Erythroblast (primary cell): Measurements from ENCODE around the gene PJA2.

Experiments used
- DNase-seq, 2 experiments: peaks; one replicate each; lab custom pipeline; 2025; lab: John Stamatoyannopoulos, UW
- GATA1 ChIP-seq: IDR thresholded peaks from 2 replicates; pipeline ENCODE4 v1.6.1; 2011; ENCODE audit warnings: low read depth, mild to moderate bottlenecking, control low read depth, low read length, moderate library complexity
- POLR2A ChIP-seq: IDR thresholded peaks from 2 replicates; pipeline ENCODE4 v1.6.1; 2011; ENCODE audit warnings: mild to moderate bottlenecking, low read length

The PJA2 gene

DNA sequence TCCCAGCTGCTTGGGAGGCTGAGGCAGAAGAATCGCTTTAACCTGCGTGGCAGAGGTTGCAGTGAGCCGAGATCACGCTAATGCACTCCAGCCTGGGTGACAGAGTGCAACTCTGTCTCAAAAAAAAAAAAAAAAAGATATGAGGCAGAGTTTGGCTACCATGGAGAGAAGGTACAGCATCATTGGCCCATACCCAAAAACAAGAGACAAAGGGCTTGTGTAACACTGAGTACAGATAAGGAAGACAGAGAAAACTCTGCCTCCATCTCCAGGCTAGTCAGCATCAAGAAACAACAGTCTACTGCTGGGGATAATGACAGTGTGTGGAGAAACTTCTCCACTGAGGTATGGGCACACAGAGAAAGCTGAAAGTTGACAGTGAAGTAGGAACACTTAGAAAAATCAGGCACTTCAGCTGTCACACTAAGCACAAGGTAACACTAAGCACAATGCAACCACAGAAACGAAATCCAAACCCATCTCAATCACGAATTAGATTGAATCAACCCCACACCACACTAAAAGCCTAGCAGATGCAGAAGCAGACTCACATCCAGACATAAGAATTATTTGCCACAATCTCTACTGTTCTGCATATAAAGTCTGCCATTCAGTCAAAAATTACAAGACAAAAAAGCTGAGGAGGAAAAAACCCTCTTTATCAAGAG lies 10.5 kb downstream of the PJA2 start:
- peak; percentile 15 to 61 for DNase-seq
- TF ChIP-seq POLR2A (no peak), GATA1 (no peak)

DNA sequence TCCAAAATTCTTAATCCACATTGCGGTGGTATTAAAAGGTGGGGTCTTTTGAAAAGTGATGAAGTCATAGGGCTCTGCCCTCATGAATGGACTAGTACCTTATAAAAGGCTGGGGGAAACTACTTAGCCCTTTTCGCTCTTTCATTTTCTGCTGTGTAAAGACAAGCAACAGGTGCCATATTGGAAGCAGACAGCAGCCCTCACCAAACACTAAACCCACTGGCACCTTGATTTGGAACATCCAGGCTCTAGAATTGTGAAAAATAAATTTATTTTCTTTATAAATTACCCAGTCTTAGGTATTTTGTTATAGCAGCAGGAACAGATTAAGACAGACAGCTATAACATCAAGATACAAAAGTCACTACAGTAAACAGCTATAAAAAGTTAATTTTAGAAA lies 12.8 kb downstream of the PJA2 start:
- TF ChIP-seq POLR2A (no peak), GATA1 (no peak)
- DNase-seq = no peak

DNA sequence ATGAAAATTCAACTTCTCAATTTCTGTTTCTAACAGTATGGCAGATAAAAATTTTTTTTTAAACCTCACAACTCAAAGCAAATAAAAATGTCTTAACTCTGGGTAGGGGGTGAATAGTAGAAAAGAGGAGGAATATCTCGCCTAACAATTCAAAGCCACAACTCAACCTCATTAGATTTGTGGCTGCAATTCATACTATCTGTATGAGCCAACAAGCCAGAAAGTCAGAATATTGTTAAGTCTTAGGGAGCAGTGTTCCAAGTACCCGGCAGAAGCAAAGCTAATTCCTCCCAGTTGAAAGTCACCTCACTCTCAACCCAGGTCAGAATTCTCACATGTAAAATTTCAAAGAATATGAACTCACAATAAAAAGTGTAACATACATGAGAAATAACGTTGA lies 15.0 kb downstream of the PJA2 start:
- TF ChIP-seq GATA1 (no peak), POLR2A (no peak)
- no peak for DNase-seq

DNA sequence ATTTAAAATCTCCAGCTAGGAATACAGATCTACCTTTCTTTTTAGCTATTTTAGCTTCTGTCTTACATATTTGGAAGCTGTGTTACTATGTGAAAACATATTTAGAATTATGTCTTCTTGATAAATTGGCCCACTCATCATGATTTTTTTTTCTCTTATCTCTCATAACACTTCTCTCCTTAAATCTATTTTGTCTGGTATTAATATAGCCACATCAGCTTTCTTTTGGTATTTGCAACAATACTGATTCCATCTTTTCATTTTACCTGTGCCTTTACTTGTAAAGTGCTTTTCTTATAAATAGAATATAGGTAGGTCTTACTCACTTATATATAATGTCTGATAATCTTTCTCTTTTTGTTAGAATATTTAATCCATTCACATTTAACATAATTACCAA lies 19.6 kb downstream of the PJA2 start:
- peak in 1 of 2 experiments; percentile 3 for DNase-seq
- TF ChIP-seq POLR2A (no peak), GATA1 (no peak)

DNA sequence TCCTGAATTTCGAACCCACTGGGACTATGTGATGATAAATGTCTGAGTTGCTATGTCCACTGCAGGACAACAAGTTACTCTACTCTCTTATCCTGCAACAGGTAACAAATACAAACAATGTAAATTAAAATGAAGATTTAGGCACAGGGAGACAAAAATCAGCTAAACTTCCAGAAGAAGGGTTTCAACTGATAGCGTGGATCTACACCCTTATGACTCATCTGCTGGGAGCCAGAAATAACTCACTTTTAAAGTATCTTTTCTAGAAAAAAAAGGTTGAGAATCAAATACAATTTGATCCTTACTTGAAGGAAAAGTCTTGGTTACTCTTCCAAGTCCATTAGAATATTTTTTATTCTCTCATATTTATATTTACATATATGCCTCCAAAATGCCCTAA lies 21.4 kb downstream of the PJA2 start:
- peak; percentile 24 to 44 for DNase-seq
- TF ChIP-seq POLR2A (no peak), GATA1 (no peak)

DNA sequence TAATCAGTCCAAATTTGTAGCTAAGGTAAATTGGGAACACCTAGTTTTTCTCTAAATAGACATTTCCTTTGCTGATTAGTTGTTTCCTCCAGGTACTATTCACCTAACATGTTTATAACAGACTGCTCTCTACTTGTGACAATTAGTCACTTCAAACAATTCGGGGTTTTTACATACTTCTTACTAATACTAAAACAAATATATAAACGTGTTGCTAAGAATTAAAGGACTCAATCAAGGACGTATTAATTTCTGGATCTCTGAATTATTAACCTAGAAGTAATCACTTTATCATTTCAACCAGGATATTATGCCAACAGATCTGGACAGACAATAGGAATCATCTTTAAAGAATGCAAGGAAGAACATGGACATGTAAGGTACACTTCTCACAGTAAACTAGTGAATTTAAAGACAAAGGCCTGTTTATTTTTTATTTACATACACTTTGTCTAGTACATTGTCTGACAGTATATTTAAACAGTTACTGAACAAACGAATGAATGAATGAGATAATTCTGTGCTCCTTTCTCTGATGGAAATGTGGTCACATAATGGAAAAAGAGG lies 22.3 kb downstream of the PJA2 start:
- no peak for DNase-seq
- TF ChIP-seq GATA1 = no peak
- no peak for TF ChIP-seq POLR2A

DNA sequence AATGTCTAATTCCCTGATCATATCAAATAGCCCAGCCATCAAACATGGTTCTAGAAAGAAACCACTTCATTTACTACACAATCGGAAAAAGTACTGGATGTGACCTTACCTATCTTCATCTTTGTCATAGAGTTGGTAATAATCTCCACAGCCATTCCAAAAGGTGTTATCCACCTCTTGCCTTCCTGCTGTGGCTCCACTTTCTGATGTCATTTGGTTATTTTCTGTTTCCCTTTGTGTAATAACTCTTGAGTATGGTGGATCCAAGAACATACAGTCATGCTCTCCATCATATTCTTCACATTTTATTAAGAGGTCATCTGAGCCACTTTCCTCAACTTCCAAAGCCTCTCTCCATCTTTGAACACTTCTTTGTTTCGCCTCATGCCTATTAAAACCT lies 31.7 kb downstream of the PJA2 start:
- no peak for DNase-seq
- TF ChIP-seq POLR2A = no peak
- no peak for TF ChIP-seq GATA1

DNA sequence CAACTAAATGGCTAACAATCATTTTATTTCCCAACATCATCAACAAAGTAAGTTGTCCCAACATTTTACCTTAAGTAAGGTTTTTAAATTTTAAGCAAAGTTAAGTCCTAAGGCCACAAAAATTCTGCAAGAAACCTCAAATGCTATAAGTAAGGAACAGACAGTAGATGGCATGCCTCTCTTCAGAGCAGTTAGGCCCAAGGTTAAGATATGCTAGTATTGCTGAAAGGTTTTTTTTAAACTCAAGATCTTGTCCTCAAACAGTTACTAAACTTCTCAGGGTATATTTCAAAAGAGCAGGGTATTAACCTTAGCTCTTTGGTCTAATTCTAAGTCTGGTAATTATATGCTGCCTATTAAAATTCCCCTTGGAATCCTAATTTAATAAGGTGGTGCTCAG lies 35.1 kb downstream of the PJA2 start:
- peak in 1 of 2 experiments; percentile 6 for DNase-seq

DNA sequence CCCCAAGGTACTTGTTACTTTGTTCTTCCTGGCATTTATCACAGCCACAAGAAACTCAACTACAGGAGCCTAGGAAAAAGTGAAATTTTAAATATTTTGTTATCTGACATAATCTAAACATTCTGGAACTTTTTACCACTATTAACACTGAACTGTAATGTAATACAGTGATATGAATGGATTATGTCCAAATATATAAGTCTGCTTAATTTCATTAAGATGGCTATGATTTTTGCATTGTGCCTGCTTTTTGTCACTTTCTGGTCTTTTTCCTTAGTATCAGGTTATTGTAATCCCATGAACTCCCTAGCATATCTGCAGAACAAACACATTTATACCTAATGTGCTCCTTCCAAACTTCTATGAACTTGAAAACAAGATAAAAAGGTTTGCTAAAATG lies 35.8 kb downstream of the PJA2 start:
- TF ChIP-seq POLR2A (no peak), GATA1 (no peak)
- no peak for DNase-seq

More for the DNA sequence above, 35.1 kb downstream of the PJA2 start:
- no peak for TF ChIP-seq GATA1
- TF ChIP-seq POLR2A = no peak

DNA sequence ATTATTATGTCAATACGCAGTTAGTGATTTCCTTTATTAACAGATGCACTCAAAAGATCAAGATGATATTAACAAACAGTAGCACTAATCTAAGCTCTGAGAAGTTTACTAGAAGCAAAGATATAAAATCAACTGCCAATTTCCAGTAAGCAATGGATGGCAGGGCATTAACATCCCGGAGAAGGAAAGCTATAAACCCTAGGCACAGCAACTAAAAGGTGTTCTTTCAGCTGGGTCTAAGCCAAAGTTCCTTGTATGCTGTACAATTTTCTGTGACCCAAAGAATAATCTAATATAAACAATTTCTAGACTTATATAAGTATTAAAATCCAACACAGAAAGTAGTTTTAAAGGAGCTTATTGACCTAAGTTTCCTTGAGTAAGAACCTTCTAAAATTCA lies 39.4 kb downstream of the PJA2 start:
- TF ChIP-seq POLR2A (no peak), GATA1 (no peak)

DNA sequence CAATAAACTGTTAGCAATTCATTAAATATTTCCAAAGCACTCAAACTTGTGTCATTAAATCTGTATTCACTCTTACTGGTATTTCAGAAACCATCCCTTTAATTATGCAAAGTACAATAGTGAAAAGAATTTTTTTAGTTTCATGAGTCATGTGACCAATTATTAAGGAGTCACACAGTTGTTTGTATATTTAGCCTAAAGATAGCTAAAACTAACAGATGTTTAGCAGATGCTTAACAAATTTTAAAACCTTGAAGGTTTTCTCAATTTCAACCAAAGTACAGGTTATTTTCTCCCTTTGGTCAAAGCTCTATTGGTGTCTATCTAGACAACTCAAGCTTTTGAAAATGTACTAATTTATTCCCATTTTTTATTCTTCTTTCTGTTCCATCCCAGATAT lies 44.1 kb downstream of the PJA2 start:
- TF ChIP-seq POLR2A = no peak
- TF ChIP-seq GATA1 = no peak
- no peak for DNase-seq

More for the DNA sequence above, 39.4 kb downstream of the PJA2 start:
- no peak for DNase-seq

DNA sequence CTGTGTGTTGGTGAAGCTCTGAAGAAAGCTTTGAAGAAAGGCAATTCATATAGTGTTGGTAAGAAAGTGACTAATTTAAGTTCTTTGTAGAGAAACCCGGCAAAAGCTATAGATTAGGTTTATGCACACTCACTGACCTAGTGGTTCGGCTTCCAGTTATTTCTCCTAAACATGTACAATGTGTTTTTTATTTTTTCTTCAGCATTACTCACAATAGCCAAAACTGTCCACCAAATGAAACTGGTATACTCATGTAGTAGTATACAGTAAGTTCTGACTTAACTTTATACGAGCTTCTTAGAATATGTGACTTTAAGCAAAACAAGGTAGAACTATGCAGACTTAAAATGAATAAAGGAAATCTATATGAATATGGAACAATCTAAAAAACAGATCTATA lies 44.8 kb downstream of the PJA2 start:
- DNase-seq = no peak

DNA sequence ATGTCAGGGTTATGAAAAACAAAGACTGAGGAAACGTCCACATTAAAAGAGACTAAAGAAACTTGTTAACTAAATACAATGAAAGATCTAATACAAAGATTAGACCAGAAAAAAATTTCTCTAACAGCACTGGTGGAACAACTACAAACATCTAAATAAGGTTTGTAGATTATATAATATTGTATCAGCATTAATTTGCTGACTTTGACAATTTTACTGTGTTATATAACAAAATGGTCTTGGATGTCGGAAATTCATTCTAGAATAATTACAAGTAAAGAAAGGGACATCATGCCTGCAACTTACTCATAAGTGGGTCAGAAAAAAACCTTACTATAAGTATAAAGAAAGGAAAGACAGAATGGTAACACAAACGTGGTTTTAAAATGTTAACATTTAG lies 50.1 kb downstream of the PJA2 start:
- TF ChIP-seq POLR2A (no peak), GATA1 (no peak)
- no peak for DNase-seq

More for the DNA sequence above, 44.8 kb downstream of the PJA2 start:
- TF ChIP-seq GATA1 = no peak
- TF ChIP-seq POLR2A = no peak

DNA sequence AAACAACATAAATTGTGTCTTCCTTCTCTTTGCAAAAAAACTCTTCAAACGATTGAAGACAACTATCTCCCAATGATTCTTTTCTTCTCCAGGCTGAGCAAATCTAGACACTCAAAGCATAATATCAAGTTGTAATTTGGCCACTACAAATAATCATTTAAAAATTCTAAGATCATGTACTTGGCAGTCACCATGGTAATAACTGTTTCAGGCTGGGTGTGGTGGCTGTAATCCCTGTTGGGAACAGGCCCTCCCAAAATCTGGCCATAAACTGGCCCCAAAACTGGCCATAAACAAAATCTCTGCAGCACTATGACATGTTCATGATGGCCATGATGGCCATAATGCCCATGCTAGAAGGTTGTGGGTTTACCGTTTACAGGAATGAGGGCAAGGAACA lies 52.0 kb downstream of the PJA2 start:
- no peak for DNase-seq
- TF ChIP-seq GATA1 (no peak), POLR2A (no peak)

DNA sequence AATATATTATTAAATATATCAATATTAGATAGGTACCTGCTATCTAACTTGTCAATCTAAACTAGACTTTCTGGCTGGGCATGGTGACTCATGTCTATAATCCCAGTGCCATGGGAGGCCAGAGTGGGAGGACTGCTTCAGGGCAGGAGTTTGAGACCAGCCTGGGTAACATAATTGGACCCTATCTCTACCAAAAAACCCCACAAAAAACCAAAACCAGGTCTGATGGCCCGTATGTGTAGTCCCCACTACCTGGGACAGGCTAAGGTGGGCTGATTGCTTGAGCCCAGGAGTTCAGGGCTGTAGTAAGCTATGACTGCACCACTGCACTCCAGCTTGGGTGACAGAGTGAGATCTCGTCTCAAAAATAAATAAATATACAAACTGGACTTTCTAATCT lies 55.0 kb downstream of the PJA2 start:
- peak; percentile 29 to 56 for DNase-seq

More for the DNA sequence above, 55.0 kb downstream of the PJA2 start:
- no peak for TF ChIP-seq GATA1
